GM12801 (cell line): Measurements from ENCODE around the gene MCTP2.

Experiments
- TF ChIP-seq, protein P1 (sequence below): IDR thresholded peaks from one replicate; pipeline ENCODE4 v1.5.1; 2011; ENCODE audit warnings: control low read depth; ENCODE audit not compliant: insufficient read length; ENCODE audit errors: extremely low read depth

The MCTP2 gene

DNA sequence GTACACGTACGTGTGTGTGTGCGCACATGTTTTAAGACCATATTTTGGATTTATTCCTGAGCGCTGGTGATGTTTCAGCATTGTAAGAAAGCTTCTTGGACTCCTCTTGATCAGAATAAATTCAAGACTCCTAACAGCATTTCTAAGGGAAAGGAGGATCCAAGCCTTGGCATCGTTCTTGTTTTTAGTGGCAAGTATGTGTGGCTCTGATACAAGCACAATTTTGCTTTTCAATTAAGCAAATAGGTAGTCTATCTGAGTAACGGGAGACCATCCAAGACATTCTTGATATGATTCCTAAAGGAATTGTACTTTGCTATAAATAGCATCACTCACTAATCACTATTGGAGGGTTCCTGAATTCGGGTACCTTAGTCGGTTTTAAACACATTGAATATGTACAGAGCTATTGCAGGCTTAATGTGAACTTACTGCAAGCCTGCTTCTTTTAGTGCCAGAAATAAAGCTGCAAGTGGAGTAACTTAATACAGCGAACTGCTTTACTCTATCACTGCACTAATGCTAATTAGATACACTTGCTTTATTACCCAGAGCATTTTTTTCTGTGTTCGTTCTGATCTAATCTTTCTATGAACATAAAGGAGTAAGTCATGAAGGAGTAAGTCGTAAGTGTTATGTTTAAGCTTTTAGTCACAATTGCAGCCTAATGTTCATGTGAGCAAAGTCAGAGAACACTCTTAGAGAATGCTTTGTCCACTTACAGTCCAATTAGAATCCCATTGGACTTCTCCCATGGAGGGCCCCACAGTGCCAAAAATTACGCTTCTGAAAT, 186.3 kb downstream of the MCTP2 start:
- TF ChIP-seq, protein P1, sequence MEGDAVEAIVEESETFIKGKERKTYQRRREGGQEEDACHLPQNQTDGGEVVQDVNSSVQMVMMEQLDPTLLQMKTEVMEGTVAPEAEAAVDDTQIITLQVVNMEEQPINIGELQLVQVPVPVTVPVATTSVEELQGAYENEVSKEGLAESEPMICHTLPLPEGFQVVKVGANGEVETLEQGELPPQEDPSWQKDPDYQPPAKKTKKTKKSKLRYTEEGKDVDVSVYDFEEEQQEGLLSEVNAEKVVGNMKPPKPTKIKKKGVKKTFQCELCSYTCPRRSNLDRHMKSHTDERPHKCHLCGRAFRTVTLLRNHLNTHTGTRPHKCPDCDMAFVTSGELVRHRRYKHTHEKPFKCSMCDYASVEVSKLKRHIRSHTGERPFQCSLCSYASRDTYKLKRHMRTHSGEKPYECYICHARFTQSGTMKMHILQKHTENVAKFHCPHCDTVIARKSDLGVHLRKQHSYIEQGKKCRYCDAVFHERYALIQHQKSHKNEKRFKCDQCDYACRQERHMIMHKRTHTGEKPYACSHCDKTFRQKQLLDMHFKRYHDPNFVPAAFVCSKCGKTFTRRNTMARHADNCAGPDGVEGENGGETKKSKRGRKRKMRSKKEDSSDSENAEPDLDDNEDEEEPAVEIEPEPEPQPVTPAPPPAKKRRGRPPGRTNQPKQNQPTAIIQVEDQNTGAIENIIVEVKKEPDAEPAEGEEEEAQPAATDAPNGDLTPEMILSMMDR = no peak

DNA sequence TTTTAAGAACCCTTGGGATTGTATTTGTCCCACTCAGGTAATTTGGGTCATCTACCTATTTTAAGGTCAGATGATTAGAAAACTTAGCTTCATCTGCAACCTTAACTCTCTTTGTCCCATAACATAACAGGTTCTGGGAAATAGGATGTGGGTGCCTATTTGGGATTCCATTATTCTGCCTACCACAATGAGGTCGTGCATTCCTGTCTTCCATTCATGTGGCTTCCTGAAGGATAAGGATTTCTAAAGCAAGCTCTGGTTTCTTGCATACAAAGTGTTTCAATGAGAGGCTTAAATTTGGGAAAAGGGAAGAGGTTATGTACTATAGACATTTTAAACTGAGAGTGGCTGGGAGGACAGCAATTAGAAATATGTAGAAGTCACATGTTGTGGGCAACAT, 190.3 kb downstream of the MCTP2 start:
- TF ChIP-seq, protein P1 = no peak

GRCh38 chr15:94432279-94432678, 200.9 kb downstream of the MCTP2 start:
- TF ChIP-seq, protein P1 = no peak

DNA sequence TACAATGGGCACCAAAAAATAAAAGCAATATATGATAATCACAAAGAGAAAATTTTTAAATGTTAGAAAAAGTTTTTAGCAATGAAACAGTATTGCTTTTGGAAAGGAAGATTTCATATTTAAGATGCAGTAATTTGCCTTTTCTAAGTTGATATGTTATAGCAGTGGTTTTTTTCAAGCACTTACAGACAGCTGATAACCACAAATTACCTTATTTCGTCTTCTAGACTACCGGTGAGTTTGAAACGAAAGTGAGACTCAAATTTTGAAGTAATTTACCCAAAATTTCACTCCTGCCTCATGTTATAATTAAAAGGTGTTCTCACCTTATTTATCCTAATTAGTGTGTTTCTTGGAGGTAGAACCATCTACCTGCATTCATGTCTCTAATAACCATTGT, 207.8 kb downstream of the MCTP2 start:
- TF ChIP-seq, protein P1 = no peak

- TF ChIP-seq, protein P1 = no peak
Measured at GRCh38 chr15:94441760-94442159, 210.4 kb downstream of the MCTP2 start.

DNA sequence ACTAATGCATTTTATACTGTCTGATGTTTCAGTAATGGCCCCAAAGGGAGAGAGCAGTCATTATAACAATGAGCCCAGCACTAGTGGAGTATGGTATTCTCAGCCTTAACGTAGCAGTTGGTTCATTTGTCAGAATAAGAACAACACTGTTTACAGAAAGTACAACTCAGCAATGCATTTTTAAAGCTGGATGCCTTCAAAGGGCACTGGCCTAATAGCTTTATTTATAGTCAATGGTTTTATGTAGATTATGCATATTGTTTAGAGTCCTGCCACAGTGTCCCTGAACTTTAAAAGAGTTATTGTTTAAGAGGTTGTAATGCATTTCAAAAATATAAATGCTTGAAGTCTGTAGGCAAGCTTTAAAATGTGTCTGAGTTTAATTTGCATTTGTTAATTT, 211.1 kb downstream of the MCTP2 start:
- TF ChIP-seq, protein P1 = no peak

GRCh38 chr15:94443186-94443585, 211.8 kb downstream of the MCTP2 start:
- TF ChIP-seq, protein P1 = no peak
